Skeletal muscle satellite cell (primary cell): ENCODE measurements around the gene KCND1. TPM values are rescaled to one million over a fixed set of nuclear protein-coding genes. Genes with fewer than 3 reads are reported as not detected.
A peak's percentile ranks its signal among the peaks of the same experiment; 100 is the strongest.

Experiments used
- H3K27me3 ChIP-seq: 2 replicates; pipeline ENCODE4 v1.7.0; 2013; ENCODE audit warnings: low read length; ENCODE audit not compliant: control insufficient read depth, insufficient read depth
- H3K36me3 ChIP-seq: 2 replicates; pipeline ENCODE4 v1.7.0; 2013; ENCODE audit warnings: mild to moderate bottlenecking, control low read depth, low read length; ENCODE audit not compliant: insufficient read depth
- H3K4me1 ChIP-seq: 2 replicates; pipeline ENCODE4 v1.7.0; 2013; ENCODE audit warnings: low read length; ENCODE audit not compliant: control insufficient read depth, insufficient read depth
- H3K4me2 ChIP-seq: 2 replicates; pipeline ENCODE4 v1.7.0; 2013; ENCODE audit warnings: mild to moderate bottlenecking, low read length
- H3K4me3 ChIP-seq: 2 replicates; pipeline ENCODE4 v1.7.0; 2013; ENCODE audit warnings: low read length
- H3K9ac ChIP-seq: 2 replicates; pipeline ENCODE4 v1.7.0; 2013; ENCODE audit warnings: mild to moderate bottlenecking, low read depth, low read length, moderate library complexity
- H3K9me3 ChIP-seq: replicated peaks from 2 replicates; pipeline ENCODE4 v1.7.0; 2013; ENCODE audit warnings: mild to moderate bottlenecking, control low read depth, low read length
- small RNA-seq: library from RNA; depleted of rRNA; stranded (forward); fragments of <200 nt; gene quantifications from one replicate; pipeline ENCODE3, GENCODE V24; 2012

KCND1 gene

GRCh38 chrX:48918301-48918642, 53.4 kb downstream of the KCND1 start:
- peaks cover 5% of the 10 kb centered on the region for H3K36me3 ChIP-seq
- H3K4me1 ChIP-seq = peaks cover 16% of the 10 kb centered on the region
- peak overlapping the region; percentile 71 for H3K4me3 ChIP-seq
- no peaks in the 10 kb centered on the region for H3K27me3 ChIP-seq
- H3K9me3 ChIP-seq = no peaks in the 10 kb centered on the region
- peak overlapping the region; percentile 84 for H3K4me2 ChIP-seq
- peak overlapping the region; percentile 63 for H3K9ac ChIP-seq

GRCh38 chrX:48917139-48918001, 54.3 kb downstream of the KCND1 start:
- H3K9me3 ChIP-seq = no peaks in the 10 kb centered on the region
- peak overlapping the region; percentile 51 for H3K4me2 ChIP-seq
- H3K9ac ChIP-seq = no peak overlapping the region
- peak overlapping the region; percentile 71 for H3K4me3 ChIP-seq
- H3K36me3 ChIP-seq = no peaks in the 10 kb centered on the region
- H3K4me1 ChIP-seq = peaks cover 18% of the 10 kb centered on the region
- H3K27me3 ChIP-seq = no peaks in the 10 kb centered on the region

DNA sequence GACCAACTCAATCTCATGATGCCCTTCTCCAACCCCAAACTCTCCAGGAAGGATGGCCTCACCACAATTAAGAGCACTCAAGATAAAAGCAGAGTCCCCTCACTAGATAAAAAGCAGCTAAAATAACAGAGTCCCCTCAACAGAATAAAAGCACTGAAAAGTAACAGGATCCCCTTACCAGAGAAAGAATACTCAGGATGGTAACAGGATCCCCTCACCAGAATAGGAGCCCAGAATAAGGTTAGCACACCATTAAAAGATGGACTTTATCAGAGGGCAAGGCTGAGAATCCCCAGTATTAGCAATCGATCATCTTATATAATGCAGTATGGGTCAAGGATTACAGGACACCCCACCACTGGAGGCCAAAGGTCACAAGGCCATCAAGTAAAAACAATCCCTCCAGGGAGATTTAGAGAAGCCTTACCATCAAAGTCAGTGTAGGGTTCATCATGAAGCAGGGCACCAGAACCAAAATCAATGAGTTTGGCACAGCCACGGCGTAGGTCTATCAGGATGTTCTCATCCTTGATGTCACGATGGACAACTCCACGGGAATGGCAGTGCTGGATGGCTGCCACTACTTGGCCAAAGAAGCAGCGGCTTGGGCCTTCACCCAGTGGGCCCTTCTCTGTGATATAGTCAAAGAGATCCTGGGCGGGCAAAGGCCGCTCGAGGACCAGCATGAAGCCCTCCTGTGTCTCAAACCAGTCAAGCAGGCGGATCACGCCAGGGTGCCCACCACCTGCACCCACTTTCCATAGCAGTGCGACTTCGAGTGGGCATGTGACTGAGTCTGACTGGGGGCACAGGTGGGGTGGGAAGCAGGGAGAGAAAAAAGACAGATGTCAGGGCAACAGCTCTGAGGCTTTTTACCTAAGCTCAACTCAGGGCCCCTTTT, 56.8 kb downstream of the KCND1 start:
- no peaks in the 10 kb centered on the region for H3K27me3 ChIP-seq
- no peaks in the 10 kb centered on the region for H3K9me3 ChIP-seq
- H3K36me3 ChIP-seq = no peaks in the 10 kb centered on the region
- no peak overlapping the region for H3K4me3 ChIP-seq
- peaks cover 22% of the 10 kb centered on the region for H3K4me1 ChIP-seq
- H3K4me2 ChIP-seq = no peak overlapping the region
- no peak overlapping the region for H3K9ac ChIP-seq

DNA sequence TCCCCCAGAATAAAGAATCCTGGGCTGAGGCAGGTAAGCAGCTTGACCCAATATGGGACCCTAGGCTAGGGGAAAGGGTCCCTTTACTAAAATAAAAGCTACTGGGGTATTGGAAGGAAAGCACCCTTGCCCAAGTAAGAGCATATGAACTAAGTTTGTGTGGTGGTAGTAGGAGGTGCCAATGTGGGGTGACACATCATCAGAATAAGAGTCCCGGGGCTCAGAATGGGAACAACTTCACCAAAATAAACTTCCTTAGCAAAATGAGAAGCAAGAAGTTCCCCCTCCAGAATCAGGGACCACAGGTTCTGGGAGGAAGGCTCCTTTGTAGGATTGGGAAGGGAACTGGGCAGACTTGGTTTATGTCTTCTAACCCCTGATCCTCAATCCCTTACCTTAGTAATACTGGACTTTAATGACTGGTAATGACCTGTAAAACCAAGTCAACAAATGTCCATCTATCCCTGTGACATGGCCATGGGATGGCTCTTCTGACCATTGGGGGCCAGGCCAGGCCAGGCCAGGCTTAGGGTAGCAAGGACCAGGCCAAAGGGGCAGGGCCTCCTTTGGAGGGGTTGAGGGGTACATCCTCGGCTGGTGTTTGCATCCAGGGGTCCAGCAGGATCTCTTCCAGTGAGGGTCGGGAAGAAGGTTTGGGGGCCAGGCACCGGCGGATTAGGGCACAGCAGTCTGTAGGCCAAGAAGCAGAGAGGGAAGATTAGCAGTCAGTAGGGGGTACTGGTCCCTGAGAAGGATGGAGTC, 57.9 kb downstream of the KCND1 start:
- H3K36me3 ChIP-seq = no peaks in the 10 kb centered on the region
- no peaks in the 10 kb centered on the region for H3K9me3 ChIP-seq
- no peak overlapping the region for H3K4me3 ChIP-seq
- H3K27me3 ChIP-seq = no peaks in the 10 kb centered on the region
- peaks cover 15% of the 10 kb centered on the region for H3K4me1 ChIP-seq
- no peak overlapping the region for H3K4me2 ChIP-seq
- no peak overlapping the region for H3K9ac ChIP-seq

- Histone ChIP-seq H3K4me3 (peak within 1 kb of the TSS; percentile 93), H3K36me3 (no peaks in the 10 kb centered on the region), H3K9me3 (no peaks in the 10 kb centered on the region), H3K4me1 (peaks cover 6% of the 10 kb centered on the region), H3K4me2 (peak within 1 kb of the TSS; percentile 81), H3K27me3 (no peaks in the 10 kb centered on the region), H3K9ac (peak within 1 kb of the TSS; percentile 91)
Measured at GRCh38 chrX:48911412-48912182, 60.0 kb downstream of the KCND1 start, which contains the start of gene SLC35A2. Gene SLC35A2 (minus strand): TSS chrX:48911646. CDS start chrX:48911636, 10 bp downstream.

Small RNAs within 50 kb of the gene (small RNA-seq; reads per million reads assigned to genes)
- not detected for gene RNU6-722P
